Measurements from ENCODE around the gene BNIP1.

Gene BNIP1

GRCh38 chr5:173213236-173213933, 69.1 kb downstream of the BNIP1 start:
- Histone ChIP-seq H3K4me1 (ENCODE audit: insufficient read depth, low read length, poor library complexity, severe bottlenecking) (no peaks in the 10 kb centered on the region), H3K36me3 (ENCODE audit: insufficient read depth, low read length) (no peaks in the 10 kb centered on the region)

More at GRCh38 chr5:173213236-173213933, 69.1 kb downstream of the BNIP1 start:
- Histone ChIP-seq H3K9me2 (replicated peaks; ENCODE audit: low read depth, low read length) (no peaks in the 10 kb centered on the region), H3K9ac (ENCODE audit: low read depth, low read length, poor library complexity, severe bottlenecking) (no peak overlapping the region), H3K79me2 (ENCODE audit: insufficient read depth, low read length) (no peaks in the 10 kb centered on the region), H3K9me3 (ENCODE audit: insufficient read depth, low read depth, low read length) (no peaks in the 10 kb centered on the region), H3K4me3 (ENCODE audit: low read length, poor library complexity, severe bottlenecking) (no peak overlapping the region), H3K4me2 (ENCODE audit: low read depth, low read length, poor library complexity, severe bottlenecking) (no peak overlapping the region), H2AFZ (ENCODE audit: low read length) (no peak overlapping the region), H3F3A (ENCODE audit: low read depth) (no peaks in the 10 kb centered on the region), H3K27me3 (ENCODE audit: insufficient read depth, low read length, poor library complexity, severe bottlenecking) (no peaks in the 10 kb centered on the region), H4K20me1 (ENCODE audit: insufficient read depth, low read length, poor library complexity, severe bottlenecking) (no peaks in the 10 kb centered on the region)
- TF ChIP-seq EZH2phosphoT487 (IDR thresholded peaks at IDR 0.05; ENCODE audit: borderline replicate concordance) = no peak
- TF ChIP-seq CTCF (conservative IDR thresholded peaks at IDR 0.05; ENCODE audit: low read length) = no peak
